ENCODE measurements around the gene ZNF35. TPM values are rescaled to one million over a fixed set of nuclear protein-coding genes. Genes with fewer than 3 reads are reported as not detected.

Gene ZNF35
- total and polyA plus RNA-seq, 10 of the 15 experiments (the other 5 are each of a cell fraction or from before 2014, with no cell fraction given) = 9.3 to 21.1 (median 13.4) TPM

DNA sequence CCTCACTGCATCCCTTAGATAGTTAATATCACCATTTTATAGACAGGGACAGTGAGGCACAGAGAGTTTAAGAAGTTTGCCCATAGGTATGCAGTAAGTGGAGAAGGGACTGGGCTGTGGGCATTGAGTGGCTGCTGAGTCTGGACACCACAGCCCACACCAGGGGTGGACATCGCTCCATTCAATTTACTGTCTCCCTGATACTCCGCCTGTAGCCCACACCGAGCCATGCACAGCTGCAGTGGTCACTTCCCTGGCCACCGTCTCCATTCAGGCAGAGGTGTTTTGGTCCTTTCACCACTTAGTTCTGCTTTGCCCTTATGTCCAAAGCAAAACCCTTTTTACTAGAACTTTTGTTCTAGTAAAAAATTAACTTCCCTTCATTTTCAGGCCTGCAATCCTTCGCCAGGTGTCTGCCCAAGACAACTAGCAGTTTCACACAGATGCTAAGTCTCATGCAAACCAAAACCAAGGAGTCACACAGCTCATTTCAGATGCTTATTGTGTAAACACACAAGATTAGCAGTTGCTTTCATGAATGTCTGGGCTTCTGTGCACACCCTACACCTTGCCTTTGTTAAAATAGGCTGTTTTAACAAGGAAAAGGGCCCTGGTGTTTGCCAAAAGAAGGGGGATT lies 30.1 kb downstream of the ZNF35 start (continued):
- TF ChIP-seq, protein P1, sequence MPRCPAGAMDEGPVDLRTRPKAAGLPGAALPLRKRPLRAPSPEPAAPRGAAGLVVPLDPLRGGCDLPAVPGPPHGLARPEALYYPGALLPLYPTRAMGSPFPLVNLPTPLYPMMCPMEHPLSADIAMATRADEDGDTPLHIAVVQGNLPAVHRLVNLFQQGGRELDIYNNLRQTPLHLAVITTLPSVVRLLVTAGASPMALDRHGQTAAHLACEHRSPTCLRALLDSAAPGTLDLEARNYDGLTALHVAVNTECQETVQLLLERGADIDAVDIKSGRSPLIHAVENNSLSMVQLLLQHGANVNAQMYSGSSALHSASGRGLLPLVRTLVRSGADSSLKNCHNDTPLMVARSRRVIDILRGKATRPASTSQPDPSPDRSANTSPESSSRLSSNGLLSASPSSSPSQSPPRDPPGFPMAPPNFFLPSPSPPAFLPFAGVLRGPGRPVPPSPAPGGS (IDR thresholded peaks at IDR 0.05; ENCODE audit: borderline replicate concordance, insufficient read depth, low read depth, low read length, poor library complexity, severe bottlenecking) = no peak

DNA sequence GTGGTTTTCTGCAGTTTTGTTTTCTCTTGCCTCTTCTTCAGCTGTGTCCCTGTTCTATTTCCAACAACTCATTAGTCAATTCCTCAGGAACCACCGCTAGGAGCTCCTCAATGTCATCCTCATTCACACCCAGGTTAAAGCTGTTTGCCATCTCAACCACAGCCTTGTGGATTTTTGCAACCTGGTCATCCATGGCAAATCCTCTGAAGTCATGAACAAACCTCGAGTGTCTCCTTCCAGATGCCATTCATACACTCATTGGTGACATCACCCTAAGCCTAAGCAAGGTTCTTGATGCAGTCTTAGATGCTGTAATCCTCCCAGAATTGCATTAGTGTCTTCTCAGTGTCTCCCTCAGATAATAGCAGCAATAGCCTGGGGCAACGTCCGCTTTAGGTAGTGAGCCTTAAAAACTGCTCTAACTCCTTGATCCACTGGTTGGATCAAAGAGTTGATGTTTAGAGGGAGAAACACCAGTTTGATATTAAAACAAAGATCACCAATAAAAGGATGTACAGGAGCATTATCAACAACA lies 32.5 kb downstream of the ZNF35 start:
- no peak for ATAC-seq
- BruUV-seq (replicated peaks) = no TSS peak
- TF ChIP-seq POLR2A (IDR thresholded peaks at IDR 0.05; ENCODE audit: low read depth, low read length) (no peak), GATAD2B (conservative IDR thresholded peaks at IDR 0.05; ENCODE audit: low read depth) (no peak), STAT1 (conservative IDR thresholded peaks at IDR 0.05) (no peak), ZSCAN29 (IDR thresholded peaks at IDR 0.05) (no peak)
- TF ChIP-seq, protein P2, sequence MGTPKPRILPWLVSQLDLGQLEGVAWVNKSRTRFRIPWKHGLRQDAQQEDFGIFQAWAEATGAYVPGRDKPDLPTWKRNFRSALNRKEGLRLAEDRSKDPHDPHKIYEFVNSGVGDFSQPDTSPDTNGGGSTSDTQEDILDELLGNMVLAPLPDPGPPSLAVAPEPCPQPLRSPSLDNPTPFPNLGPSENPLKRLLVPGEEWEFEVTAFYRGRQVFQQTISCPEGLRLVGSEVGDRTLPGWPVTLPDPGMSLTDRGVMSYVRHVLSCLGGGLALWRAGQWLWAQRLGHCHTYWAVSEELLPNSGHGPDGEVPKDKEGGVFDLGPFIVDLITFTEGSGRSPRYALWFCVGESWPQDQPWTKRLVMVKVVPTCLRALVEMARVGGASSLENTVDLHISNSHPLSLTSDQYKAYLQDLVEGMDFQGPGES (IDR thresholded peaks at IDR 0.05) = no peak
- TF ChIP-seq, protein P3, sequence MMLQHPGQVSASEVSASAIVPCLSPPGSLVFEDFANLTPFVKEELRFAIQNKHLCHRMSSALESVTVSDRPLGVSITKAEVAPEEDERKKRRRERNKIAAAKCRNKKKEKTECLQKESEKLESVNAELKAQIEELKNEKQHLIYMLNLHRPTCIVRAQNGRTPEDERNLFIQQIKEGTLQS (IDR thresholded peaks at IDR 0.05; ENCODE audit: borderline replicate concordance, extremely low read depth, low read depth, low read length) = no peak
- TF ChIP-seq, protein P4, sequence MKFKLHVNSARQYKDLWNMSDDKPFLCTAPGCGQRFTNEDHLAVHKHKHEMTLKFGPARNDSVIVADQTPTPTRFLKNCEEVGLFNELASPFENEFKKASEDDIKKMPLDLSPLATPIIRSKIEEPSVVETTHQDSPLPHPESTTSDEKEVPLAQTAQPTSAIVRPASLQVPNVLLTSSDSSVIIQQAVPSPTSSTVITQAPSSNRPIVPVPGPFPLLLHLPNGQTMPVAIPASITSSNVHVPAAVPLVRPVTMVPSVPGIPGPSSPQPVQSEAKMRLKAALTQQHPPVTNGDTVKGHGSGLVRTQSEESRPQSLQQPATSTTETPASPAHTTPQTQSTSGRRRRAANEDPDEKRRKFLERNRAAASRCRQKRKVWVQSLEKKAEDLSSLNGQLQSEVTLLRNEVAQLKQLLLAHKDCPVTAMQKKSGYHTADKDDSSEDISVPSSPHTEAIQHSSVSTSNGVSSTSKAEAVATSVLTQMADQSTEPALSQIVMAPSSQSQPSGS (IDR thresholded peaks at IDR 0.05; ENCODE audit: low read length) = no peak
- Histone ChIP-seq H3K36me3 (ENCODE audit: control insufficient read depth in 2 of 2, insufficient read depth in 2 of 2, low read length in 1 of 2) (no peaks in the 10 kb centered on the region), H2AFZ (ENCODE audit: control insufficient read depth, low read depth, low read length) (no peak overlapping the region), H3K4me2 (ENCODE audit: control insufficient read depth, insufficient read depth) (no peak overlapping the region), H3K4me3 (no peak overlapping the region), H3K4me1 (ENCODE audit: control insufficient read depth, insufficient read depth, low read length) (no peaks in the 10 kb centered on the region), H3K27ac (ENCODE audit: control insufficient read depth, insufficient read depth) (no peak overlapping the region), H3K79me2 (ENCODE audit: control insufficient read depth, insufficient read depth, low read length) (no peaks in the 10 kb centered on the region), H3K9me3 (replicated peaks; ENCODE audit: control insufficient read depth, insufficient read depth, low read length) (peaks cover 11% of the 10 kb centered on the region; the same call in 2 of the 3 replicates), H3K27me3 (replicated peaks in 1 of 2; ENCODE audit: control insufficient read depth in 2 of 2, insufficient read depth in 2 of 2, low read length in 1 of 2) (no peaks in the 10 kb centered on the region), H4K20me1 (ENCODE audit: control insufficient read depth, insufficient read depth) (no peaks in the 10 kb centered on the region), H3K9ac (ENCODE audit: control insufficient read depth, insufficient read depth, low read length) (no peak overlapping the region)
- ChIA-PET SMC1A (ENCODE audit: uncharacterized antibody, unreplicated experiment) (no interaction called here), POLR2A (interaction anchor here (0.7 kb wide), 1 partner anchor 21 kb away, joined by 7 read pairs; no protein-coding TSS in a partner anchor), CTCF (no interaction called here), RAD21 (ENCODE audit: unreplicated experiment) (no interaction called here)
- intact Hi-C loops (cut with micrococcal nuclease; ENCODE audit: unreplicated experiment) = no loop called here
- DNase-seq (ENCODE audit: low read depth, low spot score) = no peak
- in situ Hi-C loops (cut with MboI) = no loop called here
- no peak for FAIRE-seq
- 85% methylated on average over 4 of the region's 4 CpGs for WGBS (ENCODE audit: insufficient coverage, insufficient replicate concordance, low lambda C conversion rate, missing lambda C conversion rate)
